GM23338 (cell line): Measurements from ENCODE around the gene SRSF12. TPM values are rescaled to one million over a fixed set of nuclear protein-coding genes. Genes with fewer than 3 reads are reported as not detected.

ENCODE experiments used
- ATAC-seq: fragments of 200-7000 bp; cut with Tn5 transposase; 3 replicates; pipeline ENCODE4 v1.9.1; 2020
- DNase-seq: peaks from one replicate; pipeline ENCODE4 v3.0.0-alpha.2; 2015; ENCODE audit warnings: low spot score
- H2AFZ ChIP-seq: fragments of 200-600 bp; sonication (generic); 2 replicates; pipeline ENCODE4 v1.8.0; 2016; ENCODE audit warnings: antibody characterized with exemption, mild to moderate bottlenecking, moderate library complexity
- H3F3A ChIP-seq: fragments of 200-600 bp; sonication (generic); replicated peaks from 2 replicates; pipeline ENCODE4 v1.8.0; 2017; ENCODE audit warnings: antibody characterized with exemption, mixed run types, low read depth
- H3K27ac ChIP-seq: fragments of 200-600 bp; sonication (generic); 2 replicates; pipeline ENCODE4 v1.6.1; 2016; ENCODE audit warnings: low read depth
- H3K27me3 ChIP-seq: fragments of 200-600 bp; sonication (generic); 2 replicates; pipeline ENCODE4 v1.8.0; 2016; ENCODE audit warnings: mild to moderate bottlenecking, mixed run types, moderate library complexity; ENCODE audit not compliant: insufficient read depth
- H3K36me3 ChIP-seq: fragments of 200-600 bp; sonication (generic); 2 replicates; pipeline ENCODE4 v1.8.0; 2016; ENCODE audit warnings: mild to moderate bottlenecking; ENCODE audit not compliant: insufficient read depth
- H3K4me1 ChIP-seq: fragments of 200-600 bp; sonication (generic); 2 replicates; pipeline ENCODE4 v1.8.0; 2016; ENCODE audit warnings: mild to moderate bottlenecking, moderate library complexity; ENCODE audit not compliant: insufficient read depth
- H3K4me2 ChIP-seq: fragments of 200-600 bp; sonication (generic); 2 replicates; pipeline ENCODE4 v1.7.1; 2017; ENCODE audit warnings: mixed run types
- H3K4me3 ChIP-seq: fragments of 200-600 bp; sonication (generic); 2 replicates; pipeline ENCODE4 v1.6.1; 2016; ENCODE audit warnings: mixed run types
- H3K79me2 ChIP-seq: fragments of 200-600 bp; sonication (generic); replicated peaks from 2 replicates; pipeline ENCODE4 v1.8.0; 2017; ENCODE audit warnings: mild to moderate bottlenecking; ENCODE audit not compliant: insufficient read depth
- H3K9me2 ChIP-seq: fragments of 200-600 bp; sonication (generic); 2 replicates; pipeline ENCODE4 v1.8.0; 2017; ENCODE audit not compliant: insufficient read depth
- H4K20me1 ChIP-seq: fragments of 200-600 bp; sonication (generic); replicated peaks from 2 replicates; pipeline ENCODE4 v1.8.0; 2017; ENCODE audit warnings: mild to moderate bottlenecking; ENCODE audit not compliant: insufficient read depth
- H3K27ac Mint-ChIP-seq: 2 replicates; pipeline ENCODE4 v1.8.0; 2020; ENCODE audit warnings: inconsistent platforms, mild to moderate bottlenecking, moderate library complexity, mixed read lengths
- H3K27me3 Mint-ChIP-seq: 3 replicates; pipeline ENCODE4 v1.8.0; 2022; ENCODE audit warnings: low read depth, mild to moderate bottlenecking, moderate library complexity, mixed read lengths, inconsistent platforms; ENCODE audit not compliant: insufficient read depth, poor library complexity
- H3K36me3 Mint-ChIP-seq: 3 replicates; pipeline ENCODE4 v1.8.0; 2021; ENCODE audit warnings: low read depth, mild to moderate bottlenecking, inconsistent platforms, moderate library complexity, mixed read lengths
- H3K4me1 Mint-ChIP-seq: 3 replicates; pipeline ENCODE4 v1.8.0; 2020; ENCODE audit warnings: mild to moderate bottlenecking, inconsistent platforms, mixed read lengths
- H3K4me3 Mint-ChIP-seq: 3 replicates; pipeline ENCODE4 v1.8.0; 2021; ENCODE audit warnings: moderate library complexity, mild to moderate bottlenecking, inconsistent platforms, mixed read lengths
- H3K9me3 Mint-ChIP-seq: 3 replicates; pipeline ENCODE4 v1.8.0; 2020; ENCODE audit warnings: moderate library complexity, mild to moderate bottlenecking, inconsistent platforms, mixed read lengths
- CREB1 ChIP-seq: fragments of 250-450 bp; sonication (Bioruptor Pico); IDR thresholded peaks from 2 replicates; pipeline ENCODE4 v1.5.0; 2020; ENCODE audit warnings: low read depth, mild to moderate bottlenecking, moderate library complexity
- EZH2 ChIP-seq: fragments of 200-600 bp; sonication (generic); IDR thresholded peaks from one replicate; pipeline ENCODE4 v1.8.0; 2017; ENCODE audit warnings: antibody characterized with exemption, mild to moderate bottlenecking, low read depth; ENCODE audit not compliant: unreplicated experiment
- JUNB ChIP-seq: IDR thresholded peaks from one replicate; pipeline ENCODE4 v1.6.1; 2016; ENCODE audit warnings: antibody characterized with exemption; ENCODE audit not compliant: unreplicated experiment
- NANOG ChIP-seq: IDR thresholded peaks from 2 replicates; pipeline ENCODE4 v1.6.1; 2016; ENCODE audit warnings: antibody characterized with exemption, borderline replicate concordance
- ZNF331 ChIP-seq: fragments of 250-450 bp; sonication (Bioruptor Pico); IDR thresholded peaks from 2 replicates; pipeline ENCODE4 v1.5.0; 2020; ENCODE audit warnings: low read depth, mild to moderate bottlenecking, moderate library complexity
- ZNF462 ChIP-seq: fragments of 250-450 bp; sonication (Bioruptor Pico); IDR thresholded peaks from 2 replicates; pipeline ENCODE4 v1.5.0; 2020; ENCODE audit warnings: mild to moderate bottlenecking, moderate library complexity
- polyA plus RNA-seq: library from polyadenylated mRNA; unstranded; fragments of >200 nt; fragmentation: Nextera tagmentation; extraction: Ambion mirVana; gene quantifications from 2 replicates; pipeline ENCODE4 v1.2.1, GENCODE V29; 2016
- total RNA-seq: library from RNA; depleted of rRNA; stranded (reverse); fragments of >200 nt; shearing (Covaris generic); gene quantifications from 2 replicates; pipeline ENCODE4 v1.2.3, GENCODE V29; 2014
- TF ChIP-seq, protein P1 (sequence below), 2 experiments: fragments of 200-600 bp in 1 of 2; sonication (generic) in 1 of 2; conservative IDR thresholded peaks; 2 replicates each; pipeline versions ENCODE4 v1.5.1 to v1.6.1; 2016 to 2017; ENCODE audit warnings: antibody characterized with exemption in 2 of 2, low read depth in 2 of 2, mild to moderate bottlenecking in 2 of 2, moderate library complexity in 1 of 2
- TF ChIP-seq, protein P2 (sequence below): IDR thresholded peaks from 2 replicates; pipeline ENCODE4 v1.6.1; 2016; ENCODE audit warnings: antibody characterized with exemption

The SRSF12 gene
- total and polyA plus RNA-seq, 2 experiments from 2014 or later = 3.6 TPM

GRCh38 chr6:89057759-89058158 is 60.1 kb downstream of the SRSF12 start (continued):
- no peak for TF ChIP-seq ZNF462 (CRISPR knock-in tag)
- no peak for TF ChIP-seq JUNB

GRCh38 chr6:89054208-89054607 is 63.7 kb downstream of the SRSF12 start:
- peaks cover 12% of the 10 kb centered on the region for H3K4me1 Mint-ChIP-seq
- no peaks in the 10 kb centered on the region for H3K79me2 ChIP-seq
- H3F3A ChIP-seq = no peaks in the 10 kb centered on the region
- peaks cover 21% of the 10 kb centered on the region for H3K27me3 ChIP-seq
- H3K4me3 ChIP-seq = no peak overlapping the region
- H3K4me1 ChIP-seq = 0 out of 2 replicates have a peak, but pooled peaks cover 2% of the 10 kb centered on the region
- no peak overlapping the region for H2AFZ ChIP-seq
- no peak for DNase-seq
- H3K9me2 ChIP-seq = no peaks in the 10 kb centered on the region
- peaks cover 9% of the 10 kb centered on the region for H3K27me3 Mint-ChIP-seq
- H4K20me1 ChIP-seq = no peaks in the 10 kb centered on the region
- H3K9me3 Mint-ChIP-seq = no peaks in the 10 kb centered on the region
- H3K27ac ChIP-seq = no peak overlapping the region
- H3K4me3 Mint-ChIP-seq = no peak overlapping the region
- H3K27ac Mint-ChIP-seq = no peak overlapping the region
- no peak for ATAC-seq
- H3K36me3 Mint-ChIP-seq = no peaks in the 10 kb centered on the region; the same call in 2 of the 3 replicates
- no peak overlapping the region for H3K4me2 ChIP-seq
- H3K36me3 ChIP-seq = no peaks in the 10 kb centered on the region
- TF ChIP-seq, protein P1, sequence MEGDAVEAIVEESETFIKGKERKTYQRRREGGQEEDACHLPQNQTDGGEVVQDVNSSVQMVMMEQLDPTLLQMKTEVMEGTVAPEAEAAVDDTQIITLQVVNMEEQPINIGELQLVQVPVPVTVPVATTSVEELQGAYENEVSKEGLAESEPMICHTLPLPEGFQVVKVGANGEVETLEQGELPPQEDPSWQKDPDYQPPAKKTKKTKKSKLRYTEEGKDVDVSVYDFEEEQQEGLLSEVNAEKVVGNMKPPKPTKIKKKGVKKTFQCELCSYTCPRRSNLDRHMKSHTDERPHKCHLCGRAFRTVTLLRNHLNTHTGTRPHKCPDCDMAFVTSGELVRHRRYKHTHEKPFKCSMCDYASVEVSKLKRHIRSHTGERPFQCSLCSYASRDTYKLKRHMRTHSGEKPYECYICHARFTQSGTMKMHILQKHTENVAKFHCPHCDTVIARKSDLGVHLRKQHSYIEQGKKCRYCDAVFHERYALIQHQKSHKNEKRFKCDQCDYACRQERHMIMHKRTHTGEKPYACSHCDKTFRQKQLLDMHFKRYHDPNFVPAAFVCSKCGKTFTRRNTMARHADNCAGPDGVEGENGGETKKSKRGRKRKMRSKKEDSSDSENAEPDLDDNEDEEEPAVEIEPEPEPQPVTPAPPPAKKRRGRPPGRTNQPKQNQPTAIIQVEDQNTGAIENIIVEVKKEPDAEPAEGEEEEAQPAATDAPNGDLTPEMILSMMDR (conservative IDR thresholded peaks at IDR 0.05; ENCODE audit: low read depth in 2 of 2) = no peak
- TF ChIP-seq CREB1 (no peak), EZH2 (no peak), NANOG (no peak), ZNF331 (CRISPR knock-in tag) (no peak), JUNB (no peak)
- TF ChIP-seq, protein P2, sequence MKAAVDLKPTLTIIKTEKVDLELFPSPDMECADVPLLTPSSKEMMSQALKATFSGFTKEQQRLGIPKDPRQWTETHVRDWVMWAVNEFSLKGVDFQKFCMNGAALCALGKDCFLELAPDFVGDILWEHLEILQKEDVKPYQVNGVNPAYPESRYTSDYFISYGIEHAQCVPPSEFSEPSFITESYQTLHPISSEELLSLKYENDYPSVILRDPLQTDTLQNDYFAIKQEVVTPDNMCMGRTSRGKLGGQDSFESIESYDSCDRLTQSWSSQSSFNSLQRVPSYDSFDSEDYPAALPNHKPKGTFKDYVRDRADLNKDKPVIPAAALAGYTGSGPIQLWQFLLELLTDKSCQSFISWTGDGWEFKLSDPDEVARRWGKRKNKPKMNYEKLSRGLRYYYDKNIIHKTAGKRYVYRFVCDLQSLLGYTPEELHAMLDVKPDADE = no peak
